Neural crest cell (in vitro differentiated cells): ENCODE results near the gene SGF29. TPM values are rescaled to one million over a fixed set of nuclear protein-coding genes. Genes with fewer than 3 reads are reported as not detected.

Experiments used
- DNase-seq: peaks from one replicate; pipeline ENCODE4 v3.0.0; 2021; ENCODE audit warnings: low read depth, mixed read lengths, low spot score
- H3K27ac Mint-ChIP-seq: one replicate; pipeline ENCODE4 v1.8.0; 2021; ENCODE audit warnings: mild to moderate bottlenecking, mixed read lengths; ENCODE audit not compliant: unreplicated experiment
- H3K27me3 Mint-ChIP-seq: 2 replicates; pipeline ENCODE4 v1.8.0; 2021; ENCODE audit warnings: low read depth, mild to moderate bottlenecking, mixed read lengths
- H3K36me3 Mint-ChIP-seq: 2 replicates; pipeline ENCODE4 v1.8.0; 2021; ENCODE audit warnings: low read depth, mild to moderate bottlenecking, mixed read lengths
- H3K4me1 Mint-ChIP-seq: 2 replicates; pipeline ENCODE4 v1.8.0; 2021; ENCODE audit warnings: mixed read lengths
- H3K4me3 Mint-ChIP-seq: one replicate; pipeline ENCODE4 v1.8.0; 2021; ENCODE audit warnings: mild to moderate bottlenecking, mixed read lengths
- H3K9me3 Mint-ChIP-seq: 2 replicates; pipeline ENCODE4 v1.8.0; 2021; ENCODE audit warnings: mixed read lengths
- CTCF ChIP-seq: fragments of 200-600 bp; sonication (generic); conservative IDR thresholded peaks from 2 replicates; pipeline ENCODE4 v1.5.0; 2021; ENCODE audit warnings: antibody characterized with exemption, mild to moderate bottlenecking
- total RNA-seq: library from RNA; stranded (reverse); gene quantifications from 2 replicates; pipeline ENCODE4 v1.2.1, GENCODE V29; 2021

Gene SGF29
- total RNA-seq, 1 donor from 2014 or later, result 34.4 TPM

GRCh38 chr16:28511801-28512789, 41.6 kb upstream of the SGF29 start:
- Mint-ChIP-seq H3K4me3 (no peak overlapping the region), H3K9me3 (no peaks in the 10 kb centered on the region), H3K27me3 (no peaks in the 10 kb centered on the region), H3K36me3 (no peaks in the 10 kb centered on the region), H3K4me1 (no peaks in the 10 kb centered on the region), H3K27ac (no peak overlapping the region)
- TF ChIP-seq CTCF, result no peak
- no peak for DNase-seq

GRCh38 chr16:28513484-28514181, 40.1 kb upstream of the SGF29 start:
- Mint-ChIP-seq H3K27ac (peak overlapping the region; percentile 12), H3K27me3 (no peaks in the 10 kb centered on the region), H3K4me3 (no peak overlapping the region), H3K36me3 (no peaks in the 10 kb centered on the region), H3K4me1 (no peaks in the 10 kb centered on the region), H3K9me3 (no peaks in the 10 kb centered on the region)
- DNase-seq, result no peak
- no peak for TF ChIP-seq CTCF

- DNase-seq, result no peak
- Mint-ChIP-seq H3K4me3 (no peak overlapping the region), H3K4me1 (no peaks in the 10 kb centered on the region), H3K27me3 (no peaks in the 10 kb centered on the region), H3K36me3 (no peaks in the 10 kb centered on the region), H3K27ac (no peak overlapping the region), H3K9me3 (no peaks in the 10 kb centered on the region)
- TF ChIP-seq CTCF, result no peak
Measured at GRCh38 chr16:28514246-28514645, 39.5 kb upstream of the SGF29 start.

GRCh38 chr16:28520672-28521071, 33.0 kb upstream of the SGF29 start:
- DNase-seq, result no peak
- Mint-ChIP-seq H3K4me3 (no peak overlapping the region), H3K27ac (no peak overlapping the region), H3K36me3 (no peaks in the 10 kb centered on the region), H3K27me3 (no peaks in the 10 kb centered on the region), H3K9me3 (no peaks in the 10 kb centered on the region), H3K4me1 (no peaks in the 10 kb centered on the region)
- TF ChIP-seq CTCF, result no peak

GRCh38 chr16:28521436-28521835, 32.3 kb upstream of the SGF29 start:
- H3K4me1 Mint-ChIP-seq, result no peaks in the 10 kb centered on the region
- DNase-seq, result no peak
- TF ChIP-seq CTCF, result no peak
- no peak overlapping the region for H3K4me3 Mint-ChIP-seq
- no peak overlapping the region for H3K27ac Mint-ChIP-seq
- no peaks in the 10 kb centered on the region for H3K36me3 Mint-ChIP-seq
- no peaks in the 10 kb centered on the region for H3K9me3 Mint-ChIP-seq
- no peaks in the 10 kb centered on the region for H3K27me3 Mint-ChIP-seq
